ENCODE measurements around the gene RBBP6.

RBBP6 gene

GRCh38 chr16:24550295-24550694, 10.9 kb downstream of the RBBP6 start:
- TF ChIP-seq, protein P1, sequence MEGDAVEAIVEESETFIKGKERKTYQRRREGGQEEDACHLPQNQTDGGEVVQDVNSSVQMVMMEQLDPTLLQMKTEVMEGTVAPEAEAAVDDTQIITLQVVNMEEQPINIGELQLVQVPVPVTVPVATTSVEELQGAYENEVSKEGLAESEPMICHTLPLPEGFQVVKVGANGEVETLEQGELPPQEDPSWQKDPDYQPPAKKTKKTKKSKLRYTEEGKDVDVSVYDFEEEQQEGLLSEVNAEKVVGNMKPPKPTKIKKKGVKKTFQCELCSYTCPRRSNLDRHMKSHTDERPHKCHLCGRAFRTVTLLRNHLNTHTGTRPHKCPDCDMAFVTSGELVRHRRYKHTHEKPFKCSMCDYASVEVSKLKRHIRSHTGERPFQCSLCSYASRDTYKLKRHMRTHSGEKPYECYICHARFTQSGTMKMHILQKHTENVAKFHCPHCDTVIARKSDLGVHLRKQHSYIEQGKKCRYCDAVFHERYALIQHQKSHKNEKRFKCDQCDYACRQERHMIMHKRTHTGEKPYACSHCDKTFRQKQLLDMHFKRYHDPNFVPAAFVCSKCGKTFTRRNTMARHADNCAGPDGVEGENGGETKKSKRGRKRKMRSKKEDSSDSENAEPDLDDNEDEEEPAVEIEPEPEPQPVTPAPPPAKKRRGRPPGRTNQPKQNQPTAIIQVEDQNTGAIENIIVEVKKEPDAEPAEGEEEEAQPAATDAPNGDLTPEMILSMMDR (IDR thresholded peaks at IDR 0.05; ENCODE audit: insufficient read depth, low read length, poor library complexity, severe bottlenecking) = no peak
- TF ChIP-seq EZH2phosphoT487 (conservative IDR thresholded peaks at IDR 0.05; ENCODE audit: low read length) = no peak
- H3F3A ChIP-seq (ENCODE audit: insufficient read depth) = peaks cover 8% of the 10 kb centered on the region; the same call in 1 of the 2 replicates
- no peak overlapping the region for H3K9ac ChIP-seq (ENCODE audit: low read length)
- H3K4me2 ChIP-seq (ENCODE audit: low read depth, low read length, poor library complexity, severe bottlenecking) = no peak overlapping the region
- no peak overlapping the region for H3K4me3 ChIP-seq (ENCODE audit: insufficient read depth, low read length, poor library complexity, severe bottlenecking)
- no peaks in the 10 kb centered on the region for H3K27me3 ChIP-seq (ENCODE audit: low read length)
- H3K9me2 ChIP-seq (replicated peaks; ENCODE audit: insufficient read depth, low read length) = no peaks in the 10 kb centered on the region
- peaks cover 67% of the 10 kb centered on the region for H3K79me2 ChIP-seq (ENCODE audit: insufficient read depth, low read length)
- no peak overlapping the region for H3K27ac ChIP-seq (ENCODE audit: low read depth, low read length)
- H3K36me3 ChIP-seq (ENCODE audit: low read length) = peaks cover 91% of the 10 kb centered on the region
- H2AFZ ChIP-seq (ENCODE audit: low read depth, low read length, severe bottlenecking) = no peak overlapping the region
- no peaks in the 10 kb centered on the region for H3K9me3 ChIP-seq (ENCODE audit: insufficient read depth, low read length)
- peaks cover 34% of the 10 kb centered on the region for H4K20me1 ChIP-seq (ENCODE audit: low read depth, low read length)

- peaks cover 22% of the 10 kb centered on the region for H4K20me1 ChIP-seq (ENCODE audit: low read depth, low read length)
- no peaks in the 10 kb centered on the region for H3K27me3 ChIP-seq (ENCODE audit: low read length)
- peaks cover 3% of the 10 kb centered on the region; the same call in 1 of the 2 replicates for H3F3A ChIP-seq (ENCODE audit: insufficient read depth)
- H3K36me3 ChIP-seq (ENCODE audit: low read length) = peaks cover 90% of the 10 kb centered on the region
- no peak overlapping the region for H3K4me3 ChIP-seq (ENCODE audit: insufficient read depth, low read length, poor library complexity, severe bottlenecking)
- H3K79me2 ChIP-seq (ENCODE audit: insufficient read depth, low read length) = peaks cover 43% of the 10 kb centered on the region
- H3K9ac ChIP-seq (ENCODE audit: low read length) = no peak overlapping the region
- H2AFZ ChIP-seq (ENCODE audit: low read depth, low read length, severe bottlenecking) = no peak overlapping the region
- H3K27ac ChIP-seq (ENCODE audit: low read depth, low read length) = no peak overlapping the region
- TF ChIP-seq, protein P1 (IDR thresholded peaks at IDR 0.05; ENCODE audit: insufficient read depth, low read length, poor library complexity, severe bottlenecking) = no peak
- TF ChIP-seq EZH2phosphoT487 (conservative IDR thresholded peaks at IDR 0.05; ENCODE audit: low read length) = no peak
- no peak overlapping the region for H3K4me2 ChIP-seq (ENCODE audit: low read depth, low read length, poor library complexity, severe bottlenecking)
- no peaks in the 10 kb centered on the region for H3K9me3 ChIP-seq (ENCODE audit: insufficient read depth, low read length)
- no peaks in the 10 kb centered on the region for H3K9me2 ChIP-seq (replicated peaks; ENCODE audit: insufficient read depth, low read length)
Measured at GRCh38 chr16:24552705-24553246, 13.4 kb downstream of the RBBP6 start.

GRCh38 chr16:24553983-24554382, 14.6 kb downstream of the RBBP6 start:
- Histone ChIP-seq H3K4me2 (ENCODE audit: low read depth, low read length, poor library complexity, severe bottlenecking) (no peak overlapping the region), H3K9ac (ENCODE audit: low read length) (no peak overlapping the region), H3K36me3 (ENCODE audit: low read length) (peaks cover 90% of the 10 kb centered on the region), H4K20me1 (ENCODE audit: low read depth, low read length) (peaks cover 25% of the 10 kb centered on the region), H2AFZ (ENCODE audit: low read depth, low read length, severe bottlenecking) (no peak overlapping the region), H3K27me3 (ENCODE audit: low read length) (no peaks in the 10 kb centered on the region), H3K4me3 (ENCODE audit: insufficient read depth, low read length, poor library complexity, severe bottlenecking) (no peak overlapping the region), H3K79me2 (ENCODE audit: insufficient read depth, low read length) (peaks cover 36% of the 10 kb centered on the region), H3K9me3 (ENCODE audit: insufficient read depth, low read length) (no peaks in the 10 kb centered on the region), H3K27ac (ENCODE audit: low read depth, low read length) (no peak overlapping the region), H3F3A (ENCODE audit: insufficient read depth) (peaks cover 3% of the 10 kb centered on the region; the same call in 1 of the 2 replicates), H3K9me2 (replicated peaks; ENCODE audit: insufficient read depth, low read length) (no peaks in the 10 kb centered on the region)
- no peak for TF ChIP-seq EZH2phosphoT487 (conservative IDR thresholded peaks at IDR 0.05; ENCODE audit: low read length)
- TF ChIP-seq, protein P1 (IDR thresholded peaks at IDR 0.05; ENCODE audit: insufficient read depth, low read length, poor library complexity, severe bottlenecking) = no peak
